ENCODE results near the gene BLVRA. TPM values are rescaled to one million over a fixed set of nuclear protein-coding genes. Genes with fewer than 3 reads are reported as not detected.
"Not testable (repeated sequence)": the region's sequence is repeated elsewhere in the genome, so short reads cannot be mapped to it uniquely, and the experiment has no call there.

The BLVRA gene
- total and polyA plus RNA-seq, 10 of the 15 experiments (the other 5 are each of a cell fraction or from before 2014, with no cell fraction given) = 63.3 to 198 (median 102) TPM

- H3K79me2 ChIP-seq (ENCODE audit: control insufficient read depth, insufficient read depth, low read length); H4K20me1 ChIP-seq (ENCODE audit: control insufficient read depth, insufficient read depth); H3K27me3 ChIP-seq (replicated peaks in 1 of 2; ENCODE audit: control insufficient read depth in 2 of 2, insufficient read depth in 2 of 2, low read length in 1 of 2); in situ Hi-C loops (cut with MboI); BruUV-seq (replicated peaks); H3K9ac ChIP-seq (ENCODE audit: control insufficient read depth, insufficient read depth, low read length); H2AFZ ChIP-seq (ENCODE audit: control insufficient read depth, low read depth, low read length); H3K4me2 ChIP-seq (ENCODE audit: control insufficient read depth, insufficient read depth); H3K9me3 ChIP-seq (replicated peaks; ENCODE audit: control insufficient read depth, insufficient read depth, low read length): not testable (repeated sequence)
- ChIA-PET RAD21 (ENCODE audit: unreplicated experiment) (interaction anchor here (0.6 to 4.7 kb wide), 19 partner anchors 15 to 848 kb away, joined by 3 to 40 read pairs (median 5); partner anchors contain the start of genes BLVRA, COA1 and STK17A), CTCF (interaction anchor here (0.8 to 5.4 kb wide), 20 partner anchors 14 to 202 kb away, joined by 3 to 36 read pairs (median 4); partner anchors contain the start of genes COA1 and STK17A), POLR2A (interaction anchor here (0.6 to 2.1 kb wide), 12 partner anchors 8 to 477 kb away, joined by 3 to 12 read pairs (median 4); partner anchors contain the start of gene COA1), SMC1A (ENCODE audit: uncharacterized antibody, unreplicated experiment) (interaction anchor here (0.7 to 4.9 kb wide), 25 partner anchors 14 to 329 kb away, joined by 3 to 37 read pairs (median 4); partner anchors contain the start of genes COA1 and STK17A)
- FAIRE-seq (peak; percentile 94), ATAC-seq (peak; percentile 97), DNase-seq (ENCODE audit: low read depth, low spot score) (peak; percentile 82)
- intact Hi-C loops (cut with micrococcal nuclease; ENCODE audit: unreplicated experiment) = loop anchor here (1.0 kb wide), 1 partner anchor 55 kb away; the partner anchor contains the start of gene COA1
- Histone ChIP-seq H3K4me3 (0 out of 2 replicates have a peak overlapping the region, but pooled peaks have one; percentile 47), H3K4me1 (ENCODE audit: control insufficient read depth, insufficient read depth, low read length) (peaks cover 16% of the 10 kb centered on the region), H3K27ac (ENCODE audit: control insufficient read depth, insufficient read depth) (peak overlapping the region; percentile 56), H3K36me3 (ENCODE audit: control insufficient read depth in 2 of 2, insufficient read depth in 2 of 2, low read length in 1 of 2) (peaks cover 7 to 11% of the 10 kb centered on the region in 2 experiments; a peak in 3 of 4 replicates)
- 0% methylated on average over 8 of the region's 8 CpGs for WGBS (ENCODE audit: insufficient coverage, insufficient replicate concordance, low lambda C conversion rate, missing lambda C conversion rate)
- TF ChIP-seq TCF7 (IDR thresholded peaks at IDR 0.05; ENCODE audit: borderline replicate concordance) (0 out of 2 replicates have a peak, but pooled peaks have one; percentile 12), JUNB (IDR thresholded peaks at IDR 0.05) (peak; percentile 65), EED (IDR thresholded peaks at IDR 0.05; ENCODE audit: low read depth) (peak; percentile 68), RELB (IDR thresholded peaks at IDR 0.05; ENCODE audit: low read depth) (peak; percentile 67; the same call in 1 of the 2 replicates), IKZF1 (conservative IDR thresholded peaks at IDR 0.05) (peak; percentile 77), BCL11A (IDR thresholded peaks at IDR 0.05; ENCODE audit: low read depth, low read length) (peak; percentile 37; the same call in 1 of the 2 replicates), IKZF2 (IDR thresholded peaks at IDR 0.05) (peak; percentile 74 to 80; a peak in 3 of 4 replicates), CBX5 (IDR thresholded peaks at IDR 0.05; ENCODE audit: low read depth) (0 out of 2 replicates have a peak, but pooled peaks have one; percentile 36), RUNX3 (IDR thresholded peaks at IDR 0.05; ENCODE audit: low read length) (peak; percentile 86), SKIL (IDR thresholded peaks at IDR 0.05; ENCODE audit: low read depth, poor library complexity, severe bottlenecking) (peak; percentile 74), CREB1 (IDR thresholded peaks at IDR 0.05; ENCODE audit: low read depth) (0 out of 2 replicates have a peak, but pooled peaks have one; percentile 27), ETV6 (conservative IDR thresholded peaks at IDR 0.05 in 1 of 2, IDR thresholded peaks at IDR 0.05 in 1 of 2; ENCODE audit: borderline replicate concordance in 1 of 2, low read depth in 1 of 2) (peak in 1 of 2 experiments; percentile 22; a peak in 1 of 4 replicates), HDGF (IDR thresholded peaks at IDR 0.05) (0 out of 2 replicates have a peak, but pooled peaks have one; percentile 56), NBN (IDR thresholded peaks at IDR 0.05) (peak; percentile 47; the same call in 1 of the 2 replicates), MEF2A (IDR thresholded peaks at IDR 0.05; ENCODE audit: insufficient read depth, low read depth, low read length) (peak; percentile 47; the same call in 1 of the 2 replicates), CREM (IDR thresholded peaks at IDR 0.05; ENCODE audit: low read depth) (0 out of 2 replicates have a peak, but pooled peaks have one; percentile 61), MTA3 (IDR thresholded peaks at IDR 0.05; ENCODE audit: borderline replicate concordance, low read length) (peak; percentile 53; the same call in 1 of the 2 replicates), JUND (IDR thresholded peaks at IDR 0.05; ENCODE audit: low read depth, low read length) (peak; percentile 22; the same call in 1 of the 2 replicates), MLLT1 (IDR thresholded peaks at IDR 0.05) (peak; percentile 48)
Observed at GRCh38 chr7:43784585-43785087, 26.2 kb downstream of the BLVRA start.

Data from GM12878 (cell line).